CD4-positive, CD25-positive, alpha-beta regulatory T cell (primary cell): ENCODE measurements around the gene NDUFB4. TPM values are rescaled to one million over a fixed set of nuclear protein-coding genes. Genes with fewer than 3 reads are reported as not detected.

Source experiments
- ATAC-seq, 2 donors: fragments of 150-1000 bp; cut with Tn5 transposase; one replicate each; pipeline ENCODE4 v1.10.0; 2021; ENCODE audit warnings: low read depth in 2 of 2, moderate number of reproducible peaks in 2 of 2, moderate library complexity in 1 of 2
- DNase-seq, 3 donors: peaks; one replicate each; pipeline versions ENCODE4 v3.0.0 to v3.0.0-alpha.2; 2012 to 2022; ENCODE audit warnings: mixed read lengths in 1 of 3
- H3K27ac ChIP-seq: one replicate; pipeline ENCODE4 v1.7.0; 2013; ENCODE audit warnings: mild to moderate bottlenecking, low read length; ENCODE audit not compliant: insufficient read depth, poor library complexity, severe bottlenecking
- H3K27me3 ChIP-seq: one replicate; pipeline ENCODE4 v1.7.0; 2013; ENCODE audit warnings: low read length; ENCODE audit not compliant: control insufficient read depth, insufficient read depth
- H3K36me3 ChIP-seq: one replicate; pipeline ENCODE4 v1.7.0; 2013; ENCODE audit warnings: mild to moderate bottlenecking, low read length, moderate library complexity; ENCODE audit not compliant: control insufficient read depth, insufficient read depth
- H3K4me1 ChIP-seq: 2 replicates; pipeline ENCODE4 v1.7.0; 2013; ENCODE audit warnings: mild to moderate bottlenecking, low read length; ENCODE audit not compliant: insufficient read depth, control insufficient read depth, poor library complexity, severe bottlenecking
- H3K4me3 ChIP-seq: one replicate; pipeline ENCODE4 v1.7.0; 2013; ENCODE audit warnings: low read depth, mild to moderate bottlenecking, low read length, moderate library complexity
- H3K9me3 ChIP-seq, 2 experiments: 1 replicate in 1 of 2; 2 replicates in 1 of 2; pipeline ENCODE4 v1.7.0; 2013; ENCODE audit warnings: low read length in 2 of 2, mild to moderate bottlenecking in 1 of 2, moderate library complexity in 1 of 2; ENCODE audit not compliant: control insufficient read depth in 2 of 2
- H3K27ac Mint-ChIP-seq, 3 donors: one replicate each; pipeline ENCODE4 v1.8.0; 2020 to 2022; ENCODE audit warnings: mild to moderate bottlenecking in 3 of 3, mixed read lengths in 3 of 3, moderate library complexity in 2 of 3
- H3K27me3 Mint-ChIP-seq: one replicate; pipeline ENCODE4 v1.8.0; 2022; ENCODE audit warnings: mild to moderate bottlenecking, mixed read lengths
- H3K36me3 Mint-ChIP-seq: one replicate; pipeline ENCODE4 v1.8.0; 2020; ENCODE audit warnings: mixed read lengths
- H3K4me1 Mint-ChIP-seq, 4 donors: one replicate each; pipeline ENCODE4 v1.8.0; 2020 to 2022; ENCODE audit warnings: mixed read lengths in 4 of 4, mild to moderate bottlenecking in 1 of 4
- H3K4me3 Mint-ChIP-seq, 4 donors: one replicate each; pipeline ENCODE4 v1.8.0; 2020 to 2022; ENCODE audit warnings: mild to moderate bottlenecking in 4 of 4, mixed read lengths in 4 of 4, moderate library complexity in 3 of 4
- H3K9me3 Mint-ChIP-seq, 7 donors: one replicate each; pipeline ENCODE4 v1.8.0; 2020 to 2022; ENCODE audit warnings: mixed read lengths in 7 of 7, mild to moderate bottlenecking in 3 of 7, moderate library complexity in 2 of 7
- polyA plus RNA-seq, 4 donors: library from polyadenylated mRNA; unstranded; fragments of 300-500 nt; fragmentation: Illumina TruSeq; gene quantifications; one replicate each; pipeline ENCODE4 v1.2.3, GENCODE V29; 2021
- total RNA-seq: library from RNA; stranded (reverse); gene quantifications from one replicate; pipeline ENCODE4 v1.2.3, GENCODE V29; 2022

Gene NDUFB4
- total and polyA plus RNA-seq, 5 donors from 2014 or later, result 71.4 to 317 (median 253) TPM

GRCh38 chr3:120645083-120645845, 49.1 kb downstream of the NDUFB4 start:
- H3K4me1 Mint-ChIP-seq, result peaks cover 0 to 7% (median 1%) of the 10 kb centered on the region in 4 donors
- H3K36me3 Mint-ChIP-seq, result no peaks in the 10 kb centered on the region
- Histone ChIP-seq H3K36me3 (no peaks in the 10 kb centered on the region), H3K9me3 (no peaks in the 10 kb centered on the region), H3K4me1 (no peaks in the 10 kb centered on the region), H3K27me3 (peaks cover 5% of the 10 kb centered on the region), H3K4me3 (no peak overlapping the region), H3K27ac (no peak overlapping the region)
- DNase-seq (no peak), ATAC-seq (no peak)
- H3K27ac Mint-ChIP-seq, result no peak overlapping the region
- peaks cover 5% of the 10 kb centered on the region for H3K27me3 Mint-ChIP-seq
- H3K9me3 Mint-ChIP-seq, result peaks cover 0 to 2% (median 0%) of the 10 kb centered on the region in 7 donors
- no peak overlapping the region for H3K4me3 Mint-ChIP-seq

GRCh38 chr3:120646771-120647432, 50.8 kb downstream of the NDUFB4 start:
- Mint-ChIP-seq H3K36me3 (no peaks in the 10 kb centered on the region), H3K4me1 (peaks cover 0 to 5% (median 0%) of the 10 kb centered on the region in 4 donors), H3K27ac (no peak overlapping the region), H3K9me3 (peaks cover 0 to 2% (median 0%) of the 10 kb centered on the region in 7 donors), H3K4me3 (no peak overlapping the region), H3K27me3 (peaks cover 5% of the 10 kb centered on the region)
- DNase-seq, result no peak
- Histone ChIP-seq H3K4me3 (no peak overlapping the region), H3K27ac (no peak overlapping the region), H3K27me3 (peaks cover 5% of the 10 kb centered on the region), H3K9me3 (no peaks in the 10 kb centered on the region), H3K36me3 (no peaks in the 10 kb centered on the region), H3K4me1 (no peaks in the 10 kb centered on the region)
- no peak for ATAC-seq

- H3K36me3 Mint-ChIP-seq, result no peaks in the 10 kb centered on the region
- H3K4me1 ChIP-seq, result no peaks in the 10 kb centered on the region
- no peaks in the 10 kb centered on the region for H3K36me3 ChIP-seq
- DNase-seq (no peak), ATAC-seq (no peak)
- H3K4me1 Mint-ChIP-seq, result peaks cover 0 to 5% (median 0%) of the 10 kb centered on the region in 4 donors
- no peaks in the 10 kb centered on the region for H3K9me3 ChIP-seq
- H3K27me3 ChIP-seq, result peaks cover 5% of the 10 kb centered on the region
- no peak overlapping the region for H3K27ac ChIP-seq
- no peak overlapping the region for H3K4me3 Mint-ChIP-seq
- H3K27ac Mint-ChIP-seq, result no peak overlapping the region
- peaks cover 0 to 2% (median 0%) of the 10 kb centered on the region in 7 donors for H3K9me3 Mint-ChIP-seq
- no peak overlapping the region for H3K4me3 ChIP-seq
- H3K27me3 Mint-ChIP-seq, result peaks cover 5% of the 10 kb centered on the region
Observed at GRCh38 chr3:120648290-120648689, 52.2 kb downstream of the NDUFB4 start.

GRCh38 chr3:120649830-120650233, 53.7 kb downstream of the NDUFB4 start:
- no peaks in the 10 kb centered on the region for H3K9me3 Mint-ChIP-seq
- H3K9me3 ChIP-seq, result no peaks in the 10 kb centered on the region
- no peaks in the 10 kb centered on the region for H3K4me1 ChIP-seq
- no peak overlapping the region for H3K27ac ChIP-seq
- H3K27me3 ChIP-seq, result peaks cover 5% of the 10 kb centered on the region
- H3K36me3 Mint-ChIP-seq, result peaks cover 4% of the 10 kb centered on the region
- ATAC-seq, result no peak
- H3K27me3 Mint-ChIP-seq, result peaks cover 5% of the 10 kb centered on the region
- DNase-seq, result no peak
- H3K36me3 ChIP-seq, result no peaks in the 10 kb centered on the region
- peaks cover 0 to 5% (median 0%) of the 10 kb centered on the region in 4 donors for H3K4me1 Mint-ChIP-seq
- H3K27ac Mint-ChIP-seq, result peak overlapping the region in 1 of 3 donors; percentile 39
- H3K4me3 ChIP-seq, result no peak overlapping the region
- H3K4me3 Mint-ChIP-seq, result no peak overlapping the region

GRCh38 chr3:120650311-120650710, 54.2 kb downstream of the NDUFB4 start:
- Histone ChIP-seq H3K36me3 (no peaks in the 10 kb centered on the region), H3K9me3 (no peaks in the 10 kb centered on the region), H3K27me3 (peaks cover 5% of the 10 kb centered on the region), H3K4me1 (no peaks in the 10 kb centered on the region), H3K27ac (no peak overlapping the region), H3K4me3 (no peak overlapping the region)
- Mint-ChIP-seq H3K27ac (no peak overlapping the region), H3K4me1 (peaks cover 0 to 5% (median 0%) of the 10 kb centered on the region in 4 donors), H3K4me3 (no peak overlapping the region), H3K36me3 (peaks cover 4% of the 10 kb centered on the region), H3K9me3 (no peaks in the 10 kb centered on the region), H3K27me3 (peaks cover 5% of the 10 kb centered on the region)
- DNase-seq, result no peak
- no peak for ATAC-seq

Other genes starting within 250 kb of the NDUFB4 start
- gene LRRC58, start 247.0 kb upstream of the NDUFB4 start, total RNA-seq, result 15.8 TPM
- 10 to 100 TPM in 1 of 4 donors, 1 to 10 TPM in 3; 8.3 to 11.6 (median 9.4) TPM for gene LRRC58, start 247.0 kb upstream of the NDUFB4 start, polyA plus RNA-seq
- 1.0 TPM for gene FSTL1, start 145.3 kb upstream of the NDUFB4 start, total RNA-seq
- gene FSTL1, start 145.3 kb upstream of the NDUFB4 start, polyA plus RNA-seq, result not detected
- 4.7 TPM for gene HGD, start 85.9 kb downstream of the NDUFB4 start, total RNA-seq
- gene HGD, start 85.9 kb downstream of the NDUFB4 start, polyA plus RNA-seq, result under 1 TPM in 1 of 4 donors, not detected in 3; 0.25 TPM
- gene RABL3, start 146.2 kb downstream of the NDUFB4 start, total RNA-seq, result 16.3 TPM
- 10 to 100 TPM; 45.5 to 53.0 (median 48.8) TPM for gene RABL3, start 146.2 kb downstream of the NDUFB4 start, polyA plus RNA-seq
- gene GTF2E1, start 146.4 kb downstream of the NDUFB4 start, total RNA-seq, result 14.7 TPM
- gene GTF2E1, start 146.4 kb downstream of the NDUFB4 start, polyA plus RNA-seq, result 10 to 100 TPM; 16.6 to 23.1 (median 20.2) TPM